GM19452 (cell line): ENCODE results near the gene NFATC3.

ENCODE experiments used
- ATAC-seq: cut with Tn5 transposase; IDR thresholded peaks from one replicate; pipeline ENCODE4 v1.9.1; 2021; ENCODE audit not compliant: unreplicated experiment

Gene NFATC3

GRCh38 chr16:68244903-68245853 lies 160.0 kb downstream of the NFATC3 start, which contains the start of gene PLA2G15:
Gene PLA2G15 (plus strand): TSS chr16:68245373. CDS start chr16:68245427, 54 bp downstream.
- ATAC-seq: peak; percentile 80

- no peak for ATAC-seq
These were observed 161.0 kb downstream of the NFATC3 start for GRCh38 chr16:68246121-68246520.

- no peak for ATAC-seq
These were observed 161.5 kb downstream of the NFATC3 start for GRCh38 chr16:68246666-68247065.

- ATAC-seq: no peak
These were observed 162.2 kb downstream of the NFATC3 start for GRCh38 chr16:68247400-68247799.

- no peak for ATAC-seq
These were observed 162.8 kb downstream of the NFATC3 start for GRCh38 chr16:68247932-68248331.

- ATAC-seq: no peak
These were observed 164.2 kb downstream of the NFATC3 start for GRCh38 chr16:68249371-68249770.

GRCh38 chr16:68250951-68251350 lies 165.8 kb downstream of the NFATC3 start:
- ATAC-seq: no peak

- no peak for ATAC-seq
These were observed 166.7 kb downstream of the NFATC3 start for GRCh38 chr16:68251832-68252231.

GRCh38 chr16:68252383-68252782 lies 167.2 kb downstream of the NFATC3 start:
- no peak for ATAC-seq

GRCh38 chr16:68253721-68254120 lies 168.6 kb downstream of the NFATC3 start:
- no peak for ATAC-seq

- ATAC-seq: no peak
These were observed 170.5 kb downstream of the NFATC3 start for GRCh38 chr16:68255712-68256111.

GRCh38 chr16:68257251-68257905 lies 172.2 kb downstream of the NFATC3 start:
- ATAC-seq: no peak

GRCh38 chr16:68257906-68258800 lies 173.0 kb downstream of the NFATC3 start:
- ATAC-seq: no peak

- no peak for ATAC-seq
These were observed 174.0 kb downstream of the NFATC3 start for GRCh38 chr16:68259007-68259825.

GRCh38 chr16:68263559-68264127 lies 178.5 kb downstream of the NFATC3 start:
- peak; percentile 4 for ATAC-seq

GRCh38 chr16:68264128-68265077 lies 179.2 kb downstream of the NFATC3 start, which contains the start of gene SLC7A6:
Gene SLC7A6 (plus strand): TSS chr16:68264526. CDS start chr16:68274727, 10,201 bp downstream.
- ATAC-seq: peak; percentile 62

GRCh38 chr16:68265078-68265920 lies 180.1 kb downstream of the NFATC3 start:
- peak; percentile 5 for ATAC-seq
